Neuronal stem cell (in vitro differentiated cells): Measurements from ENCODE around the gene GAB1.

Experiments
- DNase-seq: peaks from one replicate; pipeline ENCODE4 v3.0.0-alpha.2; 2013; ENCODE audit warnings: low spot score
- H2AFZ ChIP-seq: one replicate; pipeline ENCODE4 v1.6.1; 2013; ENCODE audit warnings: mild to moderate bottlenecking, low read length, inconsistent platforms
- H2AK5ac ChIP-seq: 2 replicates; pipeline ENCODE4 v1.6.1; 2013; ENCODE audit warnings: low read depth, mild to moderate bottlenecking, inconsistent platforms, low read length, moderate library complexity, mixed read lengths
- H2BK120ac ChIP-seq: 2 replicates; pipeline ENCODE4 v1.6.1; 2013; ENCODE audit warnings: low read depth, mild to moderate bottlenecking, inconsistent platforms, low read length, moderate library complexity, mixed read lengths
- H2BK12ac ChIP-seq: one replicate; pipeline ENCODE4 v1.6.1; 2013; ENCODE audit warnings: low read length, inconsistent platforms
- H2BK15ac ChIP-seq: 2 replicates; pipeline ENCODE4 v1.6.1; 2013; ENCODE audit warnings: mild to moderate bottlenecking, low read length, inconsistent platforms, mixed read lengths
- H2BK5ac ChIP-seq: one replicate; pipeline ENCODE4 v1.6.1; 2013; ENCODE audit warnings: inconsistent platforms, mild to moderate bottlenecking, low read length, moderate library complexity
- H3K14ac ChIP-seq: one replicate; pipeline ENCODE4 v1.6.1; 2013; ENCODE audit warnings: low read length, inconsistent platforms
- H3K18ac ChIP-seq: 2 replicates; pipeline ENCODE4 v1.6.1; 2013; ENCODE audit warnings: low read length, inconsistent platforms
- H3K23ac ChIP-seq: 2 replicates; pipeline ENCODE4 v1.6.1; 2013; ENCODE audit warnings: low read depth, mild to moderate bottlenecking, mixed read lengths, low read length, inconsistent platforms; ENCODE audit not compliant: poor library complexity
- H3K27ac ChIP-seq: replicated peaks from 3 replicates; pipeline ENCODE4 v1.5.1; 2013; ENCODE audit warnings: low read length, inconsistent platforms
- H3K27me3 ChIP-seq, 3 experiments: 2 replicates each; pipeline ENCODE4 v1.6.1; 2013; ENCODE audit warnings: low read length in 3 of 3, mild to moderate bottlenecking in 2 of 3, inconsistent platforms in 1 of 3, low read depth in 1 of 3, mixed read lengths in 1 of 3, moderate library complexity in 1 of 3; ENCODE audit not compliant: control insufficient read depth in 3 of 3, insufficient read depth in 3 of 3
- H3K36me3 ChIP-seq, 2 donors: replicated peaks in 1 of 2; 2 replicates each; pipeline ENCODE4 v1.6.1; 2013; ENCODE audit warnings: low read length in 2 of 2; ENCODE audit not compliant: control insufficient read depth in 2 of 2, insufficient read depth in 2 of 2
- H3K4ac ChIP-seq: 2 replicates; pipeline ENCODE4 v1.6.1; 2013; ENCODE audit warnings: inconsistent platforms, mild to moderate bottlenecking, low read length, moderate library complexity
- H3K4me1 ChIP-seq, 2 donors: 1 replicate in 1 of 2; 2 replicates in 1 of 2; pipeline ENCODE4 v1.6.1; 2013; ENCODE audit warnings: low read length in 2 of 2, low read depth in 1 of 2; ENCODE audit not compliant: control insufficient read depth in 2 of 2, insufficient read depth in 1 of 2
- H3K4me2 ChIP-seq: one replicate; pipeline ENCODE4 v1.6.1; 2013; ENCODE audit warnings: mild to moderate bottlenecking, low read length, inconsistent platforms; ENCODE audit not compliant: insufficient read depth, poor library complexity, severe bottlenecking
- H3K4me3 ChIP-seq, 2 donors: 2 replicates each; pipeline ENCODE4 v1.5.1; 2013; ENCODE audit warnings: low read length in 2 of 2, mild to moderate bottlenecking in 2 of 2, inconsistent platforms in 1 of 2, moderate library complexity in 1 of 2
- H3K79me1 ChIP-seq: one replicate; pipeline ENCODE4 v1.6.1; 2013; ENCODE audit warnings: low read depth, mild to moderate bottlenecking, inconsistent platforms, low read length, moderate library complexity
- H3K9ac ChIP-seq: one replicate; pipeline ENCODE4 v1.6.1; 2013; ENCODE audit warnings: mild to moderate bottlenecking, low read depth, low read length, inconsistent platforms; ENCODE audit not compliant: poor library complexity
- H3K9me3 ChIP-seq, 2 donors: replicated peaks in 1 of 2; 2 replicates each; pipeline versions ENCODE3 to v1.6.1; 2013; ENCODE audit warnings: low read length in 2 of 2, mild to moderate bottlenecking in 2 of 2, inconsistent platforms in 1 of 2, low read depth in 1 of 2, mixed read lengths in 1 of 2, moderate library complexity in 1 of 2; ENCODE audit not compliant: control insufficient read depth in 2 of 2, insufficient read depth in 1 of 2
- H4K8ac ChIP-seq: one replicate; pipeline ENCODE4 v1.6.1; 2013; ENCODE audit warnings: low read depth, mild to moderate bottlenecking, inconsistent platforms, low read length, moderate library complexity
- H4K91ac ChIP-seq: one replicate; pipeline ENCODE4 v1.6.1; 2013; ENCODE audit warnings: low read length, low read depth, mild to moderate bottlenecking, inconsistent platforms; ENCODE audit not compliant: poor library complexity
- WGBS, 2 donors: extraction: QIAGEN DNeasy Blood & Tissue Kit; methylation state at CpG; one replicate each; pipeline ENCODE4 v1.1.7; 2013; ENCODE audit warnings: missing lambda C conversion rate in 2 of 2, mixed read lengths in 1 of 2; ENCODE audit not compliant: insufficient read length in 2 of 2, insufficient replicate concordance in 1 of 2; ENCODE audit errors: extremely low coverage in 2 of 2; 5-methylcytosine and 5-hydroxymethylcytosine counted together

GAB1 gene

GRCh38 chr4:143391895-143392294 lies 55.2 kb downstream of the GAB1 start:
- H2BK5ac ChIP-seq = no peak overlapping the region
- H3K23ac ChIP-seq = no peak overlapping the region
- H3K9ac ChIP-seq = no peak overlapping the region

GRCh38 chr4:143393195-143393594 lies 56.5 kb downstream of the GAB1 start:
- WGBS, 2 donors = no CpG with 5 or more reads among the region's 1 CpG
- Histone ChIP-seq H3K4me3 (no peak overlapping the region), H2BK5ac (no peak overlapping the region), H3K9me3 (no peaks in the 10 kb centered on the region), H3K27ac (no peak overlapping the region), H4K8ac (no peak overlapping the region), H3K27me3 (no peaks in the 10 kb centered on the region), H3K79me1 (no peaks in the 10 kb centered on the region), H3K9ac (no peak overlapping the region), H3K4me1 (peaks cover 4 to 7% of the 10 kb centered on the region in 2 donors), H3K4me2 (no peak overlapping the region), H2BK15ac (no peak overlapping the region), H4K91ac (no peak overlapping the region), H3K14ac (no peak overlapping the region), H3K36me3 (no peaks in the 10 kb centered on the region), H2BK12ac (no peak overlapping the region), H2AFZ (no peak overlapping the region), H3K18ac (no peak overlapping the region), H2AK5ac (no peak overlapping the region), H3K4ac (no peak overlapping the region), H2BK120ac (no peak overlapping the region), H3K23ac (no peak overlapping the region)
- no peak for DNase-seq

More at GRCh38 chr4:143391895-143392294, 55.2 kb downstream of the GAB1 start:
- H3K27ac ChIP-seq = no peak overlapping the region
- peaks cover 4 to 7% of the 10 kb centered on the region in 2 donors for H3K4me1 ChIP-seq
- no peak overlapping the region for H2BK120ac ChIP-seq
- DNase-seq = no peak
- H3K9me3 ChIP-seq = no peaks in the 10 kb centered on the region
- H3K79me1 ChIP-seq = no peaks in the 10 kb centered on the region
- no peaks in the 10 kb centered on the region for H3K27me3 ChIP-seq
- H2BK15ac ChIP-seq = no peak overlapping the region
- no peak overlapping the region for H2AFZ ChIP-seq
- no peaks in the 10 kb centered on the region for H3K36me3 ChIP-seq
- no peak overlapping the region for H3K14ac ChIP-seq
- no peak overlapping the region for H3K4me3 ChIP-seq
- no peak overlapping the region for H4K8ac ChIP-seq
- H3K18ac ChIP-seq = no peak overlapping the region
- H2AK5ac ChIP-seq = no peak overlapping the region
- no peak overlapping the region for H3K4ac ChIP-seq
- H4K91ac ChIP-seq = no peak overlapping the region
- no CpG with 5 or more reads among the region's 3 CpGs for WGBS, 2 donors
- H2BK12ac ChIP-seq = no peak overlapping the region
- H3K4me2 ChIP-seq = no peak overlapping the region

GRCh38 chr4:143394739-143395453 lies 58.2 kb downstream of the GAB1 start:
- no CpG with 5 or more reads among the region's 3 CpGs for WGBS, 2 donors
- H3K27ac ChIP-seq = no peak overlapping the region

GRCh38 chr4:143396695-143397094 lies 60.0 kb downstream of the GAB1 start:
- Histone ChIP-seq H2BK12ac (no peak overlapping the region), H4K8ac (no peak overlapping the region), H4K91ac (no peak overlapping the region), H3K4ac (no peak overlapping the region), H3K79me1 (no peaks in the 10 kb centered on the region), H3K23ac (no peak overlapping the region), H3K27me3 (no peaks in the 10 kb centered on the region), H2BK5ac (no peak overlapping the region), H3K14ac (no peak overlapping the region), H3K4me2 (no peak overlapping the region), H3K36me3 (no peaks in the 10 kb centered on the region), H3K27ac (no peak overlapping the region), H3K4me1 (no peaks in the 10 kb centered on the region), H3K4me3 (no peak overlapping the region), H3K18ac (no peak overlapping the region), H2AK5ac (no peak overlapping the region), H3K9ac (no peak overlapping the region), H3K9me3 (no peaks in the 10 kb centered on the region), H2BK15ac (no peak overlapping the region), H2AFZ (no peak overlapping the region), H2BK120ac (no peak overlapping the region)
- no peak for DNase-seq
- WGBS, 2 donors = no CpG with 5 or more reads among the region's 1 CpG

More at GRCh38 chr4:143394739-143395453, 58.2 kb downstream of the GAB1 start:
- Histone ChIP-seq H3K79me1 (no peaks in the 10 kb centered on the region), H2BK12ac (no peak overlapping the region), H2BK15ac (no peak overlapping the region), H3K9ac (no peak overlapping the region), H3K4me2 (no peak overlapping the region), H3K4me3 (no peak overlapping the region), H2AFZ (no peak overlapping the region), H2BK5ac (no peak overlapping the region), H4K8ac (no peak overlapping the region), H2AK5ac (no peak overlapping the region), H3K9me3 (no peaks in the 10 kb centered on the region), H3K27me3 (no peaks in the 10 kb centered on the region), H2BK120ac (no peak overlapping the region), H3K18ac (no peak overlapping the region), H3K4ac (no peak overlapping the region), H3K4me1 (peaks cover 4 to 7% of the 10 kb centered on the region in 2 donors), H3K23ac (no peak overlapping the region), H4K91ac (no peak overlapping the region), H3K36me3 (no peaks in the 10 kb centered on the region), H3K14ac (no peak overlapping the region)
- no peak for DNase-seq
